HG02840 (cell line): Measurements from ENCODE around the gene GALNT9.
"Not testable (repeated sequence)": the region's sequence is repeated elsewhere in the genome, so short reads cannot be mapped to it uniquely, and the experiment has no call there.

Experiments
- ATAC-seq: cut with Tn5 transposase; IDR thresholded peaks from one replicate; pipeline ENCODE4 v1.9.1; 2021; ENCODE audit warnings: mild to moderate bottlenecking, moderate library complexity, moderate number of reproducible peaks; ENCODE audit not compliant: unreplicated experiment, low FRiP score

Gene GALNT9

DNA sequence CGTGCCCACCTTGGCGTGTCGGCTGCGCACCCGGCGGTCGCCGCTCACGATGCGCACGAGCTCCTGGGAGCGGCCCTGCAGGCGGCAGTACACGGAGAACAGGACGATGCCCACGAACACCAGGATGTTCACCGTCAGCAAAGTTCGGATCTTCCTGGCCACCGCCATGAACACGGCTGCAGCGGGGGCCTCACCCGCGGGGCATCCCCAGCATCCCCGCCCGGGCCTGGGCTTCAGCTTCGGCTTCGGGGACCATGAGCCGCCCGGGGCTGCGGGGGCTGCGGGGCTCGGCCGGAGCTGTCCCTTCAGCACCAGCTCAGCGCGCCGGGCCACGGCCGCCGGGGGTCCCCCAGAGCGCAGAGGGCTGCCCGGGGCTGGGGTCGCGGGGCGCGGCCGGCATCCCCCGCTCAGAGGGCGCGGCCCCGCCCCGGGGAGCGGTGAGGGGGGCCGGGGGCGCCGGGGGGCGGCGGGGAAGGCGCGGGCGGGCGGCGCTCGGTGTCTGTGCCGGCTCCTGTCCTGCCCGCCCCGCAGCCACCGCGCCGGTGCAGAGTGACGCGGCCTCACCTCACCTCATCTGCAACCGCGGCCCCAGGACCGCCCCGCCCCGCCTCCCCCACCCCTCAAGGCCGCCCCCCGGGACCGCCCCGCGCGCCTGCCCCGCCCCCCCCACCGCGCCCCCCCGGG, at the start of gene GALNT9:
GALNT9 (minus strand) TSS at position 554 of the 684 bp plus-strand sequence; CDS start at position 168, 386 bp downstream.
- no peak for ATAC-seq

DNA sequence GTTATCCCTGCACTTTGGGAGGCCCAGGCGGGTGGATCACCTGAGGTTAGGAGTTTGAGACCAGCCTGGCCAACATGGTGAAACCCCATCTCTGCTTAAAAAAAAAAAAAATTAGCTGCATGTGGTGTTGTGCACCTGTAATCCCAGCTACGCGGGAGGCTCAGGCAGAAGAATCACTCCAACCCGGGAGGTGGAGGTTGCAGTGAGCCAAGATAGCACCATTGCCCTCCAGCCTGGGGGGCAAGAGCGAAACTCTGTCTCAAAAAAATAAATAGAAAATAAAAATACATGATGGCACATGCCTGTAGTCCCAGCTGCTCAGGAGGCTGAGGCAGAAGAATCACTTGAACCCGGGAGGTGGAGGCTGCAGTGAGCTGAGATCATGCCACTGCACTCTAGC, 49.7 kb upstream of the GALNT9 start:
- not testable (repeated sequence) for ATAC-seq

DNA sequence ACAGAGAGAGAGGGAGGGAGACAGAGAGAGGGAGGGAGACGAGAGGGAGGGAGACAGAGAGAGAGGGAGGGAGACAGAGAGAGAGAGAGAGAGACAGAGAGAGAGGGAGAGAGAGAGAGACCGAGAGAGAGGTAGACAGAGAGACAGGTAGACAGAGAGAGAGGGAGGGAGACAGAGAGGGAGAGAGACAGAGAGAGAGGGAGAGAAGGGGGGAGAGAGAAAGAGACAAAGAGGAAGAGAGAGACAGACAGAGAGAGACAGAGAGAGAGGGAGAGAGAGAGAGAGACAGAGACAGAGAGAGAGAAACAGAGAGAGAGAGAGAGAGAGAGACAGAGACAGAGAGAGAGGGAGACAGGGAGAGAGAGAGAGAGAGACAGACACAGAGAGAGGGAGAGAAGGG, 47.8 kb upstream of the GALNT9 start:
- ATAC-seq: no peak

DNA sequence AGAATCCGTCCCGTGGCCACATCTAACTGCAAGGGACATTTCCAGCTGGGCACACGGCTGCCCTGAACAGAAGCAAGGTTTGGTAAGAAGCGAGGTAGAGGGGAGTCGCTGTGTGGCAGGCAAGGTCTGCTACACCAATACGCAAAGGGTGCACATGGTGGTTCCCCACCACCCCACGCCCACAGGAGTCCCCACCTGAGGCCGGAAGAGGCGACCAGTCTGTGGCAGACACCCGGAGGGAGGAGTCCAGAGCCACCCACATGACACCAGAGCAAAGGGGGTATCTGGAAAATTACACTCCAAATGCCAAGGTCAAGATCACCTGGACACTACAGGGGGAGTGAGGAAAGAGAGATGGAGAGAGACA, 47.1 kb upstream of the GALNT9 start:
- no peak for ATAC-seq

DNA sequence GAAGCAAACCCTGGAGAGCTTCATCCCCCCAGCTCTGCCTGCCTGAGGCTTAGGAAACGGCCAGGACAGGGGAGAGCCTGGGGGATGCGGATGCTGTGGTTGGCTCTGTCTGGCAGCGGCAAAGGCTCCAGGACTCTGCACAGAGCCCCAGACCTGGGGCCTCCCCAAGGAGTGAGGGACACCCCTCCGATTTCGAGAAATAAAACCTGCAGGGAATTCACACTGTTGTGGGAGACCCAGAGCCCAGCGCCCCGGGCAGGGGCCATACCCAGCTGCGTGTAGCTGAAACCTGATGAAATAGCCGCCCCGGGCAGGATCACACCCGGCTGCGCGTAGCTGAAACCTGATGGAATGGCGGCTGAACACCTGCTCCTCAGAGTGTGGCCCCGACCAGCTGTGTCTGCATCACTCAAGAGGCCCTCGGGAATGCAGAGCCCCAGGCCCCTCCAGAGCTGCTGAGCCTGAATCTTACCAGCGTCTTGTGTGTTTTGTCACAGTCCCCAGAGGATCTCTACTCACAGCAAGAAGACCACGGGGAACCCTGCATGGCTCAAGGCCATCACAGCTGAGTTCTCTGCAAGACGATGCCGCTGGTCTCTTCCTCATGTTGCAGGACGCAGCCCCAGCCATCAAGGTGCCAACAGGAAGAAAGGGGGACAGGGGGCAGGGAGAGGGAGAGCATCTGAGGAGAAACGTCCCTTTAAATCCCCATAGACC, 46.5 kb upstream of the GALNT9 start:
- no peak for ATAC-seq

DNA sequence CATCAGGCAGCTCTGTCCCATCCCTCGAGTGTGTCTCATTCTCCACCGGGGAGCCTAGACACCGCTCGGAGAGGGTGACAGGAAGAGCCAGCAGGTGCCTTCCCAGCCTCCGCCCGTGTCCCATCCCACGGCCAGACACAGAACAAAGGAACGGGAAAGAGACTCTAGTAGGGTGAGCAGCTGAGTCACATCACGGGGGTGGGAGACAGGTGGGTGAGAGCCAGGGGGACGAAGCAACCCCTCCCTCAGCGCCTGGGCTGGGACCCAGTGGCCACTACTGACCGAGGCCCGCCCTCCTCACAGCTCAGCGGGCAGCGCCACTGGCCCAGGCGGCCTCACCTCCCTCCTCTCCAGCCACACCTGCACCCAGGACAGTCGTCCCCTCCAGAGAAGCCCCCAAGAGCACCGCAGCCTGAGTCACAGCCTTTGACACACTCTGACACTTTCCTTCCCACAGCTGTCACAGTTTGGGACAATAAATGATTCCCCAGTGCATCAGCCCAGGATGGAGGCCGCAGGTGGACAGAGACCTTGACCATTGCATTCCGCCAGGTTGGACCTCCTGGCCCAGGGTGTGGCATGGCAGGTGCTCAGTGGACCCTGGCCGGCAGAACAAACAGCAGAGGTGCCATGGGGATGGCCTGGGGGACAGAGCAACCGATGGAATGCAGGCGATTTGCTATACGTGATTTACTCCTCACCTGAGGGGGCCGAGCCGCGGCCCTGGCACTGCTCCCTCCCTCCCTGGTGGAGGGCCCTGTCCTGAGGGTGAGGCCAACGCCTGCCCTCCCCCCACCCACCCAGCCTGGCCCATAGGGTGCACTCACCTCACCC, 45.4 kb upstream of the GALNT9 start:
- no peak for ATAC-seq

DNA sequence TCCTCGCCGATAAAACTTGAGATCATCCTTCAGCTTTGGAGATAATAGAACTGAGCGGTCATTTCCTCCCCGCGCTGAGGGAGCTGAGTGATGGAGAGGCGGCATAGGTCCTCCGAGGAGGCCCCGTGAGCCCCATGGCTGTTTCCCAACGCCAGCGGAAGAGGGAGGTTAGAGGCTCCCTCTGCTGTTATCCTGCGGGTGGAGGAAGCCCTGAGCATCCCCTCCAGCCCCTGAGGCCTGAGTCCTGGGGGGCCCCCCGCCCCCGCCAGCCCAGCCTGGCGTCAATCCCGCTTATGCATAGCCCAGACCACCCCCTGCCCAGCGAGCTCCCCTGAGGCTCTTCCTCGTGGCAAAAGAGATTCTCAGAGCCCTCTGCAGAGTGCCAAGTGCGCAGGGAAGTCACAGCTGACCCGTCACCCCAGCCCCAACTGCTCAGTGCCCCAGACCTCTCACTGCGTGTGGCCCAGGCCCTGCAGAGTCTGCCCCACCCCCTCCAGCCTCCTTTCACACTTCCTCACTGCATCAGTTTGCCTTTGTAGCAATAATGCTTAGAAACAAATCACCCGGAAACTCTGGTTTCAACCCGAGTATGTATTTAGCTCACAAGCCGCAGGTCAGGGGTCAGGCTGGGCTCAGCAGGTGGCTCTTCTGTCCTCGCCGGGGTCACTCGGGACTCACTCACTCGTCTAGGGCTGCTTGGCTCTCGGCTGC, 44.7 kb upstream of the GALNT9 start:
- ATAC-seq: no peak

DNA sequence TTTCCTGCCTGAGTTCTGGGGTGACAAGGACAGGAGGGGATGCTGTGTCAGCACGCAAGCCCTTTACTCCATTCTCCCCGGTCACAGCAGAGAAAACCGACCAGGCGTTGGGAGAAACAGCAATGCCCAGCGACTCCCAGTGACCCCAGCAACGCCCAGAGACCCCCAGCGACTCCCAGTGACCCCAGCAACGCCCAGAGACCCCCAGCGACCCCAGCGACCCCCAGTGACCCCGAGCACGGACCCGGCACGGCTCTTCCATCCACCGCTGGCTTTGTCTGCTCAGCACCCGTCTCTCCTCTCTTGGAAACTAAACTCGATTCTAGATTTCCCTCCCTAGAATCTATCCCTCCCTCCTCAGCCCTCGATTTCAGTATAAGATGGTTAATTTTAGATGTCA, 38.5 kb upstream of the GALNT9 start:
- no peak for ATAC-seq

DNA sequence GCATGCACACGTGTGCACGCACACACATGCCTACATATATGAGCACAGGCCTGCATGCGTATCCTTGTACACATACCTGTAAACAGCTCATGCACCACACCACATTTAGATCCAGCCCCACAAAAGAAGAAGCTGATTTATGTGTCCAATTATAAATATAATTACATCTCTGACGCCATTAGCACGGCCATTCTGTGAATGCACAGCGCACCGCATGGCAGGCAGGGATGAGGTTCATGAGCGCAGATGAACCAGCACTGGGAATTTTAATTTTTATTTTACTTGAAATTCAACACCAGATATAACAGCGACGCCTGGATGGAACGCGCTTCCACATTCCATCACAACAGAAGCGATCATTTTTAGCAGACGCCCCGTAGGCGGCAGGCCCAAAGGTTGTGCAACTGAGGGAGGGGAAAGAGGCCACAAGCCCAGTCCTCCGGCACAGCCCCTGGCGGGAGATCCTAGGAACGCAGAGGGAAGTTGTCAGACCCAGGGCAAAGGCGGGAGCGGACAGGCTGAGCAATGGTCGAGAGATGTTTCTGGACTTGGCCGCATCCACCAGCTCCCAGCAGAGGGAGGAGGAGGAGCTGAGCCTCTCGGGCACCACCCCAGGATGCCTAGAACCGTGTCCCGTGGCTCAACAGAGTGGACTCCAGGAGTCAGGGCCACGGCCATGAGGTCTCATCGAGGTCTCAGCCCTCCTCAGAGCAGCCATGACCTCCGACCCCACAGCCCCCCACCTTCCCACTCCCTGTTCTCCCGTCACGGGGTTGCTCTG, 37.9 kb upstream of the GALNT9 start:
- ATAC-seq: no peak

DNA sequence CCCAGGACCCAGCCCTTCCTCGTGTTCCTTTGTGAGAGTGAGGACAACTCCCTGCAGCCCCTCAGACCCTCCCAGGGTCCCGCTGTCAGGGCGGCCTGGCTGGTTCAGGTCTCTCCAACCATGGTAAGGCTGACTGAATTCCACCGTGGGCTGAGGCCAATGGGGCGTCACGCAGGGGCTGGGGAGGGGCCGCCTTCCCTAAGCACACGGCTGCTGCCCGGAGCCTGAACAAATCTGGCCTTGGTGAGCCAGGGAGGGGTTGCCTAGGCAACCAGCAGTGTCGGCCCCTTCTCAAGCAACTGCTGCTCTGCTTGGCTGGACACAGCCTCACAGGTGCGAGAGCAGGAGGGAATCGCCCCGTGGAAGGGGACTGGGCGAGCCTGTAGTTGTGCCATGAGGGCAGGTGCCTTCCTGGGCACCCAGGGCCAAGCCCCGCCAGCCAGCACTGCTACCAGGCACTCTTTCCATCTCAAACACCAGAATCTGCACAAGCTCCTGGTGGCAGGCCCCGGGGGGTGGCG, 37.0 kb upstream of the GALNT9 start:
- ATAC-seq: no peak

DNA sequence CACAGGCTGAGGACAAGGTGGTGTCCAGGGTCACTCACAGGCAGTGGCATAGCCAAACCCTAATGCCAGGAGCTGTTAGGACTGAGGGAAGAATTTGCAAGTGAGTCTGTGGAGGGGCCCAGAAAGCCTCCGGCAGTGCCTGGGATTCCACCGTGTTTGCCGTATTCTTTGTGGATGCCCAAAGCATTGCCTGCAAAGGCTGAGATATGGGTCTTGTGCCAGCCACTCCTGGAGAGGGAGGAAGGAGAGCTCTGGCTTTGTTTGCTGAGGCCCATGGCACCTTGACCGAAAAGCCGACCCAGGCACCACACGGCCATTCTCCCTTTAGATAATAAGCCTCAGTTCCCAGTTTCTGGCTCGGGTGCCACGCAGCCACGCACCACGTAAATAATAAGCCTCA, 35.8 kb upstream of the GALNT9 start:
- ATAC-seq: no peak

DNA sequence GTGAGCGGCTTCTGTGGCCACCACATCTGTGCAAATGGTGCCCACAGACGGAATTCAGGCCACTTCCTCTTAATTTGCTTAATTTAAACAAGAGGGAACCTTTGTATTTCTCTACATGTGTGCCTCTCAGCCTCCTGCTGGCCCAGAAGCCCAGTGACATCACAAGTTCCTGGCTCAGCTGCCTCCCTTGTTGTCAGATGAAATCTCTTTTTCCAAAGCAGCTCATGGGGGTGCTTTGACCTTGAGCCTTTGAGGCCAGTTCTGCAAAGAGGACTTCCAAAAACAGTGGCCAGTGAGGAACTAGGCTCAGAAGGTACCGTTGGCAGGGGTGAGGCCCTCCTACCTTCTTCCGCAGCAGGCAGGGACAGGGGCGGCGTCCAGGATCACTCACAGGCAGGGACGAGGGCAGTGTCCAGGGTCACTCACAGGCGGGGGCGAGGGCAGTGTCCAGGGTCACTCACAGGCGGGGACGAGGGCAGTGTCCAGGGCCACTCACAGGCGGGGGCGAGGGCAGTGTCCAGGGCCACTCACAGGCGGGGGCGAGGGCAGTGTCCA, 35.0 kb upstream of the GALNT9 start:
- ATAC-seq: no peak

DNA sequence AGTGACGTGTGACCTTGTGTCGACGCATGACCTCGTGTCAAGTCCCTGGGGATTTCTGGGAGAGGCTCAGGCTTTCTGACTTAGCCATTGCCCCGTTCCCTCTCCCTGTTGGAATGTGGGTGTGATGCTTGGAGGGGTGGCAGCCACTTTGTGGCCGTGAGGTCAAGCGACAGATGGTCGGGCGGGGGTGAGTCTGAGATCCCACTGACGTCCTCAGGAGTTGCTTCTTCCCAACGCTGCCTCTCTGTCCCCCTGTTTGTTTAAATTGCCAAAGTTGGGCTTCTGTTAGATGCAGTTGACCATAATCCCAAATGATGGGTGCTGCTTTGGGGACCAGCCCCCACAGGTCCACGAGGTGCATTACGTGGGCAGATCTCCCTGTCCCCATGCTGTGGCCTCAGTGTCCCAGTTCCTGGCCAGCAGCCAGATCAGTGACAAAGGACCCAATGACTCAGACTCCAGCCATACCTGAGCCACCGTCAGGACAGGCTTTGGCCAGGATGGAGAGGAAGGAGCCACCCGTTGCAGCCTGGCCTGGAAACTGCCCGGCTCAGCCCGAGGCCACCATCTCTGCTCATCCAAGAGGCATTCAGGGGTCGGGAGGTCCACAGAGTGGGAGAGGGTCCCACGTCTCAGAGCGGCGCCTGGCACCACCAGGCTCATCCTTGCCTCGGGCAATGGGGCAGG, 34.4 kb upstream of the GALNT9 start:
- ATAC-seq: no peak

DNA sequence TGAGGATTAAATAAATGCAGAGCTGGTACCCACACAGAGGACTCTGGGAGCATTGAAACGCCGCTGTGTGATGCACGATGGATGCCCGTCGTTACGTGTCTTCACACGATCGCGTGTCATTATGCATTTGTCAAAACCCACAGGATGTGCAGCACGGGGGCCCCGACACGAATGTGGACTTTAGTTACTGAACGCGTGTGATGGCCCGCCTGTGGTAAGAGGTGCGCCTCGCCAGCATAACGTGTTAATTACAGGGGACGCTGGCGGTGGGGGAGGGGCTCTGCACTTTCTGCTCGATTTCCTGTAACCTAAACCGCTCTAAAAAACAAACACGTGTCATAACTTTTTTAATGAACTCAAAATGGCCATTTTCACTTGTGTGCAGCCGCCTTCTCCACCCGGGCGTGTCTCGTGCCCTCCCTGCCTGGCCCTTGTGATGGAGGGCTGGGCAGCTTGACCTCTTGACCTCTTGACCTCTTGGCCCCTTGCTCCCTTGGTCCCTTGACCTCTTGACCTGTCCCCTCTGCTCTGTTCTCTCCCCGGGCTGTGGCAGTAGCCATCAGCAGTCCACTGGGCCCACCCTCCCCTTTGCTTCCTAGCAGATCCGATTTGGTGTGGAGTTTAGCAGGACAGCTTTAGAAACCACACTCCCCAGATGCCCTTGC, 33.7 kb upstream of the GALNT9 start:
- no peak for ATAC-seq

DNA sequence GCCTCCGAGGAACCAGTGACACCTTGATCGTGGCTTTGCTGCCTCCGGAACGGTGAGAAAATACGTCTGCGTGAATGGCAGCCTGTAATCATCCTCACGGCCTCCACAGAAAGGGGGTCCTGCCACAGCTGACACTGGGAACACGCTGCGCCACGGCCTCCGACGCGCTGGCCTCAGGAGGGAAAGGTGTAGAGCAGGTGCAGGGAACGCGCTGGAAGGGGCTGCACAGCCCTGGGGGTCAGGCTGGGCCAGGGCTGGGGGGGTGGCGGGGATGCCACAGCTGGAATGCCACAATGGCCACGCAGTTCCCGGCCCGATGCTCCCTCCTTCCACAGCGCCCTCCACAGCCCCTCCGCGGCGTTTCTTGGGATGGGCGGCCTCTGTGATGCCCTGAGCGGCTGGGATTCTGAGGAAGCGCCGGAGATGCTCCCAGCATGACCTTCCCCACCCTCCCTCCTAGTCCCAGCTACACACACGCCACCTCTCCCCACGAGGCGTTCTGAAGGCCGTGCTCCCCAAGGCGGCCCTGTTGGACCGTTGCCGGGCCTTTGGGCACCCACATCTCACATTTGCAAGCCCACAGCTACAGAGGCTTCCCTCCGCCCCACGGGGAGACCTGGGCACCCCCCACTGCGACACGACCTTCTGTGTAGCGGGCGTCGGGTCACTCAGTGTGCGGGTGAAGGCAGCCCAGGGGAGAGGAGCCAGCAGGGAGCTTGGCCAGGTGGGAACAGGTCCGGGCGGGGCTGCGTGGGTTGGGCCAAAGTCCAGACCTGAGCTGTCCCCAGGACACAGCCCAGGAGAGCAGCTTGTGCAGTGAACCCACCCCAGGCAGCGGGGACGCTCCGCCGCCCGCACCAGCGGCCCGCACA, 31.8 kb upstream of the GALNT9 start:
- ATAC-seq: no peak

DNA sequence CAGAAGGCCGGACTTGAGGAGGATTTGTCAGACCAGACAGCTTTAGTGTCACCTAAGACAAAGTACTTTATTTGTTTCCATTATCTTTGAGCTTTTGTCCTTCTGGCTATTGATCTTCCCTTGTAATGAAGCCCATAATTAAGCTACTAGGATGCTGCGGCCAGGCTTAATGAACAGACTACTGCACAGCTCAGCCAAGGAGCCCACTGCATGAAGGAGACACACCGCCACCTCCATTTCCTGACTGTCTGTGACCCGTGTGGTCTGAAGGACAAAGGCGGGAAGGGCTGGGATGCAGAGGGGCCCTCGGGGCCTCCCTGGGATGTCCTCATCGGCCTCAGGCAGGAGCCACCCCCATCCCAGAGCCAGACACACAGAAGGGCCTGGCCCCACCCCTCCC, 31.0 kb upstream of the GALNT9 start:
- ATAC-seq: no peak

DNA sequence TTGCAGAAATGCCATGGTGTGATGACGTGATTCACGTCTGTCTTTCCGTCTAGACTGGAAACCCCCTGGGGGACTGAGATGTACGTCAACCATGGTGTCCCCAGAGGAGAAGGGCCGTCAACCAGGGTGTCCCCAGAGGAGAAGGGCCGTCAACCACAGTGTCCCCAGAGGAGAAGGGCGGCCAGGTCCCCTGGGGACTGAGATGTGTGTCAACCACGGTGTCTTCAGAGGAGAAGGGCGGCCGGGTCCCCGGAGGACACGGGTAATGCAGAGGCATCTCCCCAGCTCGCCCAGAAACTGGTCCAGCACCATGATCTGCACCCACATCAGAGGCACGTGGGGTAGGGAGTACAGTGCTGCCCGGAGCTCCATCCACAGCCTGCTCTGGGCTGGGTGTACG, 30.6 kb upstream of the GALNT9 start:
- no peak for ATAC-seq
